ENCODE data around the gene TEKT4. TPM values are rescaled to one million over a fixed set of nuclear protein-coding genes. Genes with fewer than 3 reads are reported as not detected.
"Not testable (repeated sequence)": the region's sequence is repeated elsewhere in the genome, so short reads cannot be mapped to it uniquely, and the experiment has no call there.

The TEKT4 gene
- total and polyA plus RNA-seq, 9 donors, result not detected

- 89% methylated on average over 14 of the region's 16 CpGs for WGBS (ENCODE audit: insufficient coverage)
- H3K36me3 ChIP-seq (ENCODE audit: control insufficient read depth, insufficient read depth, low read length), result no peaks in the 10 kb centered on the region
- no peak overlapping the region for H3K4me3 ChIP-seq (ENCODE audit: low read length)
- DNase-seq, result no peak
- no peak overlapping the region for H3K27ac ChIP-seq (ENCODE audit: low read length)
- no peaks in the 10 kb centered on the region for H3K4me1 ChIP-seq (ENCODE audit: control insufficient read depth, insufficient read depth, low read length)
- H3K27me3 ChIP-seq (ENCODE audit: control insufficient read depth, insufficient read depth, low read length), result peaks cover 4% of the 10 kb centered on the region
- H3K9me3 ChIP-seq (replicated peaks; ENCODE audit: control insufficient read depth, low read depth, low read length), result no peaks in the 10 kb centered on the region
Observed at GRCh38 chr2:94876523-94876863, 5.3 kb downstream of the TEKT4 start.

- no peak for DNase-seq
Observed at GRCh38 chr2:94877129-94877528, 5.9 kb downstream of the TEKT4 start.

GRCh38 chr2:94878575-94878974 lies 7.3 kb downstream of the TEKT4 start:
- H3K36me3 ChIP-seq (ENCODE audit: control insufficient read depth, insufficient read depth, low read length); H3K27ac ChIP-seq (ENCODE audit: low read length); H3K4me3 ChIP-seq (ENCODE audit: low read length); DNase-seq; H3K27me3 ChIP-seq (ENCODE audit: control insufficient read depth, insufficient read depth, low read length); H3K9me3 ChIP-seq (replicated peaks; ENCODE audit: control insufficient read depth, low read depth, low read length); H3K4me1 ChIP-seq (ENCODE audit: control insufficient read depth, insufficient read depth, low read length): not testable (repeated sequence)
- WGBS (ENCODE audit: insufficient coverage), result 81% methylated on average over 5 of the region's 7 CpGs

More at GRCh38 chr2:94877129-94877528, 5.9 kb downstream of the TEKT4 start:
- H3K4me1 ChIP-seq (ENCODE audit: control insufficient read depth, insufficient read depth, low read length), result no peaks in the 10 kb centered on the region
- H3K27ac ChIP-seq (ENCODE audit: low read length), result no peak overlapping the region
- H3K4me3 ChIP-seq (ENCODE audit: low read length), result no peak overlapping the region
- peaks cover 3% of the 10 kb centered on the region for H3K27me3 ChIP-seq (ENCODE audit: control insufficient read depth, insufficient read depth, low read length)
- no peaks in the 10 kb centered on the region for H3K36me3 ChIP-seq (ENCODE audit: control insufficient read depth, insufficient read depth, low read length)
- H3K9me3 ChIP-seq (replicated peaks; ENCODE audit: control insufficient read depth, low read depth, low read length), result no peaks in the 10 kb centered on the region
- 91% methylated on average over 4 of the region's 5 CpGs for WGBS (ENCODE audit: insufficient coverage)

DNA sequence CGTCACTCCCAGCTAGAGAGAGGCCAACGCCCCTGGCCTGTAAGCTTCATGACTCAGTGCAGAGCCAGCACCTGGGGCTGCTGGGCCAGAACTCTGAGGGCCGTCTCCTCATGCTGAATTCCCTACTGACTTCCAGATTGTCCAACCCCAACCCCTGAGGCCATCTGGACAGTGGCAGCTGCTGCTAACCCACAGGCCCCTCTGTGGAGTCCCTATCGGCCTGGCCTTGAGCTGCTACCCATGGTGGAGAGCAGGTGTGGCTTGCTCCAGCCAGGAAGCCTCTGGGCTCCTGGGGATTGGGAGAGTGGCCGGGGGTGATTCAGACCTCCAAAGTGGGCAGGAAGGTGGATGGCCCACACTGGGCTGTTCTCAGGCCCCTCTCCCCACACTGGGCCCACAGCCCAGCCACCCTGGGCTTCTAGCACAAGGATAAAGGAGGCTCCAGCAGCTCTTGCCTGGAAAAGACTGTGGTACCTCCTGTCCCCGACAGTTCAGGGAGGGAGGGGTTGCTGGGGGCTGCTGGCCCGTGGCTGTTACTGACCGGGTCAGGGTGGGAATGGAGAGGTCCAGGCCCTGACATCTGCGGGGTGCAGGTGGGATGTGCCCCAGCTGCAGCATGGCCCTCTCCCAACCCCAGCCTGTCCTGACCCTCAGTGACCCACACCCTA lies 8.2 kb downstream of the TEKT4 start:
- 67% methylated on average over 5 of the region's 9 CpGs for WGBS (ENCODE audit: insufficient coverage)
- Histone ChIP-seq H3K4me3 (ENCODE audit: low read length) (no peak overlapping the region), H3K4me1 (ENCODE audit: control insufficient read depth, insufficient read depth, low read length) (no peaks in the 10 kb centered on the region), H3K9me3 (replicated peaks; ENCODE audit: control insufficient read depth, low read depth, low read length) (no peaks in the 10 kb centered on the region), H3K27me3 (ENCODE audit: control insufficient read depth, insufficient read depth, low read length) (no peaks in the 10 kb centered on the region), H3K36me3 (ENCODE audit: control insufficient read depth, insufficient read depth, low read length) (no peaks in the 10 kb centered on the region), H3K27ac (ENCODE audit: low read length) (no peak overlapping the region)
- DNase-seq, result no peak

DNA sequence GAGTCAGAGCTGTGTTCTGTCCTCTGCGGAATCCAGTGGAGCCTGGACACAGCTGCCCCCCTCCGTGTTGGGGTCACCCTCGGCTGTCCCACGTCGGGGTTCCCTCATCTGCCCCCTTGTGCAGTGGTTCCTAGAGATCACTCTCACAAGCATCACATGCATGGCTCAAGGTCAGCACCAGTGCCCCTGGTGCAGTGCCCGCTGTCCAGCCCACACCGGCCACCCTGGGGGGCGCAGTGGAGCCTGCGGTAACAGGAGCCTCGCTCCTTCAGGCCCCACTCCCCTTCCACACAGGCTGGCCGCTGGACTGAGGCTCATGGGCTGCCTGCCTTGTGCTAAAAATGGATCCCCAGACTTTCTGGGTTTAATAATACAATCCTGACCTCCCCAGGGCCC lies 8.8 kb downstream of the TEKT4 start:
- H3K36me3 ChIP-seq (ENCODE audit: control insufficient read depth, insufficient read depth, low read length), result no peaks in the 10 kb centered on the region
- no peak overlapping the region for H3K27ac ChIP-seq (ENCODE audit: low read length)
- no peaks in the 10 kb centered on the region for H3K27me3 ChIP-seq (ENCODE audit: control insufficient read depth, insufficient read depth, low read length)
- no peaks in the 10 kb centered on the region for H3K4me1 ChIP-seq (ENCODE audit: control insufficient read depth, insufficient read depth, low read length)
- WGBS (ENCODE audit: insufficient coverage), result 92% methylated on average over 10 of the region's 11 CpGs
- no peaks in the 10 kb centered on the region for H3K9me3 ChIP-seq (replicated peaks; ENCODE audit: control insufficient read depth, low read depth, low read length)
- DNase-seq, result no peak
- no peak overlapping the region for H3K4me3 ChIP-seq (ENCODE audit: low read length)

DNA sequence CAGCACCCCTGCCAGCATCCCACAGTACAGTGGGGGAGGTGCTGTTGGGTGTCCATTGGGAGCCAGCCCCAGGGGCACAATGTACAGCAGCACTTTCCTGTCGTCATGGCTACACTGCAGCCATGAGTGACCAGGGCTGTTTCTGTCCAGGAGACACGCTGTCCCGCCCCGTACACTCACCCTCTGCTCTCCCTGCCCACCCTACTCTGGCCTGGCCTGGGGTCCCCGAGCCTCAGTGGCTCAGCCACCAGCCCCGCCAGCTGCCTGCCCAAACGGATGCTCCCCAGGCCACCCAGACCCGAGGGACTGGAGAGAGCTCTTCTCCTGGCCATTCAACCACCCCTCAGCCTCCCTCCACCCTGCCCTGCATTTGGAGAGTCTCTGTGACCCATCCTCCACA lies 9.3 kb downstream of the TEKT4 start:
- H3K4me3 ChIP-seq (ENCODE audit: low read length), result no peak overlapping the region
- no peaks in the 10 kb centered on the region for H3K4me1 ChIP-seq (ENCODE audit: control insufficient read depth, insufficient read depth, low read length)
- H3K27ac ChIP-seq (ENCODE audit: low read length), result no peak overlapping the region
- H3K27me3 ChIP-seq (ENCODE audit: control insufficient read depth, insufficient read depth, low read length), result no peaks in the 10 kb centered on the region
- H3K9me3 ChIP-seq (replicated peaks; ENCODE audit: control insufficient read depth, low read depth, low read length), result no peaks in the 10 kb centered on the region
- H3K36me3 ChIP-seq (ENCODE audit: control insufficient read depth, insufficient read depth, low read length), result no peaks in the 10 kb centered on the region
- 67% methylated on average over 8 of the region's 8 CpGs for WGBS (ENCODE audit: insufficient coverage)
- DNase-seq, result no peak

- 84% methylated on average over 5 of the region's 6 CpGs for WGBS (ENCODE audit: insufficient coverage)
- no peak overlapping the region for H3K27ac ChIP-seq (ENCODE audit: low read length)
Observed at GRCh38 chr2:94881070-94881469, 9.8 kb downstream of the TEKT4 start.

DNA sequence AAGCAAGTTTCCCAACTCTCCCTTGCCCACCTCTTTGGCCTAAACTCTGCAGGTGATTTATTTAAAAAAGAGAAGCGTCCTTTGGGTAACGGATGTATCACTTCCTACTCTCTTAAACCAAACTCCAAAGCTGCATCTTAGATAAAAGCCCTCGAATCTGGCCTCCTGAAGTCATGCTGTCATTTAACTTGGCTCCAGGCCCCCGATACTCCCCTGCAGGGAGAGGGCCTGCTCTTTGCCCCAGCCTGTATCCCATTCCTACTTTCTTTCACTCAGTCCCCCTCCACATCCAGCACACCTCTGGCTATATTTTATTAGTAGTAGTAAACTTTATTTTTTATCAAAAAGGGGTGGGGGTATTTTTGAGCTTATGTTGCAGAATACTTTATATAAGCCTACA lies 19.0 kb downstream of the TEKT4 start:
- H3K4me3 ChIP-seq (ENCODE audit: low read length), result no peak overlapping the region

More at GRCh38 chr2:94881070-94881469, 9.8 kb downstream of the TEKT4 start:
- H3K36me3 ChIP-seq (ENCODE audit: control insufficient read depth, insufficient read depth, low read length), result no peaks in the 10 kb centered on the region
- no peaks in the 10 kb centered on the region for H3K27me3 ChIP-seq (ENCODE audit: control insufficient read depth, insufficient read depth, low read length)
- H3K9me3 ChIP-seq (replicated peaks; ENCODE audit: control insufficient read depth, low read depth, low read length), result no peaks in the 10 kb centered on the region
- no peak overlapping the region for H3K4me3 ChIP-seq (ENCODE audit: low read length)
- no peak for DNase-seq
- no peaks in the 10 kb centered on the region for H3K4me1 ChIP-seq (ENCODE audit: control insufficient read depth, insufficient read depth, low read length)

DNA sequence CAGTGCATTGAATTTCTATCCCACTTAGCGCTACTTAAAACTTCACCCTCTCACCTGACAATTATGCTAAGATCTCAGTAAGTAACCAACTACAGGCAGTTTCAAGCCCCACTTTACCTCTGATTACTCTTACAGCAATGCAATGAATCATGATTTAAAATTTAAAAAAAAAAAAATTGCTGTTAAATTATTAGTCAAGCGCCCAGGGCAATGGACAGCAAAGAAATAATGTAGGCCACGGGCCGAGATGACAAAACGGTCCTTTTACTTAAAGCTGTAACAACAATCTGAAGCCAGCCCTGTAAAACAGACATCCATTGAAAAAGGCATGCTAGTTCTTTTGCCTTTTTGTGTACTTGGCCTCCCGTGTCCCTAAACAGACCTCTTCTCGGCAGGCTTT lies 24.0 kb downstream of the TEKT4 start:
- not testable (repeated sequence) for H3K27me3 ChIP-seq (ENCODE audit: control insufficient read depth, insufficient read depth, low read length)
- 67% methylated on average over 6 of the region's 7 CpGs for WGBS (ENCODE audit: insufficient coverage)

More for the DNA sequence above, 19.0 kb downstream of the TEKT4 start:
- 20% methylated on average over 2 of the region's 4 CpGs for WGBS (ENCODE audit: insufficient coverage)
- no peak for DNase-seq
- Histone ChIP-seq H3K27ac (ENCODE audit: low read length) (no peak overlapping the region), H3K27me3 (ENCODE audit: control insufficient read depth, insufficient read depth, low read length) (no peaks in the 10 kb centered on the region), H3K4me1 (ENCODE audit: control insufficient read depth, insufficient read depth, low read length) (no peaks in the 10 kb centered on the region), H3K36me3 (ENCODE audit: control insufficient read depth, insufficient read depth, low read length) (no peaks in the 10 kb centered on the region), H3K9me3 (replicated peaks; ENCODE audit: control insufficient read depth, low read depth, low read length) (no peaks in the 10 kb centered on the region)

DNA sequence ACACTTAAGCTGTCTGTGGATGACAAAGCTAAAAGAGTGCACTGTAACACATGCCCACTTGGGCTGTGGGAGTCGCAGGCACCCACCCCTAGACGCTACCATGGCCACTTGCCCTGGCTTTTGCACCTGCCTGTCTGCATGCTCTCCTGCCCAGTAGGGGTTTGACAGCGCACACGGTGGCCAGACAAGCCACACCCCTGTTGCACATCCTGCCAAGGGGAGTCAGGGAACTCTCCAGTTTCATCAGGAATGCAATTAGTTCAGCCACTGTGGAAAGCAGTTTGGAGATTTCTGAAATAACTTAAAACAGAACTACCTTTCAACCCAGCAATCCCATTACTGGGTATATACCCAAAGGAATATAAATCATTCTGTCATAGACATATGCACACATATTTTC lies 35.7 kb downstream of the TEKT4 start:
- not testable (repeated sequence) for DNase-seq; H3K27me3 ChIP-seq (ENCODE audit: control insufficient read depth, insufficient read depth, low read length); H3K36me3 ChIP-seq (ENCODE audit: control insufficient read depth, insufficient read depth, low read length); H3K9me3 ChIP-seq (replicated peaks; ENCODE audit: control insufficient read depth, low read depth, low read length); H3K4me3 ChIP-seq (ENCODE audit: low read length); H3K27ac ChIP-seq (ENCODE audit: low read length); H3K4me1 ChIP-seq (ENCODE audit: control insufficient read depth, insufficient read depth, low read length)
- 61% methylated on average over 2 of the region's 4 CpGs for WGBS (ENCODE audit: insufficient coverage)

More for the DNA sequence above, 24.0 kb downstream of the TEKT4 start:
- DNase-seq; H3K4me3 ChIP-seq (ENCODE audit: low read length); H3K27ac ChIP-seq (ENCODE audit: low read length); H3K36me3 ChIP-seq (ENCODE audit: control insufficient read depth, insufficient read depth, low read length); H3K9me3 ChIP-seq (replicated peaks; ENCODE audit: control insufficient read depth, low read depth, low read length); H3K4me1 ChIP-seq (ENCODE audit: control insufficient read depth, insufficient read depth, low read length): not testable (repeated sequence)

DNA sequence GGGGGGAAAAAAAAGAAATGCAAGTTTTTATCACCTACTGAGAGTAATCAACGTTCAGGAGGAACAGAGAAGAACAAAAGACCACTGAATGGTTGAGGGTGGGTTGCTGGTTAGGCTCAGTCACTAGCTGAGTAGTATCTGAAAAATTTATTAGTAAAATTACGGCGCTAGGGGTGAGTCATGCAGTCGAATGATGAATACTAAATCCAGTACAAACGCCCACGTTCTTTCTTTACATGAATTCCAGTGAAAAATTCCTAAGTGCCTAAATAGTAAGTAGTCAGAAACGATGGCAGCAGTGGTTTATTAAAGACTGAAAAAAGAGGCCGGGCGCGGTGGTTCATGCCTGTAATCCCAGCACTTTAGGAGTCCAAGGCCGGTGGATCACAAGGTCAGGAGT lies 52.0 kb downstream of the TEKT4 start:
- H3K9me3 ChIP-seq (replicated peaks; ENCODE audit: control insufficient read depth, low read depth, low read length), result no peaks in the 10 kb centered on the region
- no peak overlapping the region for H3K27ac ChIP-seq (ENCODE audit: low read length)
- H3K36me3 ChIP-seq (ENCODE audit: control insufficient read depth, insufficient read depth, low read length), result no peaks in the 10 kb centered on the region
- no peak overlapping the region for H3K4me3 ChIP-seq (ENCODE audit: low read length)
- DNase-seq, result no peak
- 80% methylated on average over 5 of the region's 11 CpGs for WGBS (ENCODE audit: insufficient coverage)
- H3K4me1 ChIP-seq (ENCODE audit: control insufficient read depth, insufficient read depth, low read length), result no peaks in the 10 kb centered on the region
- H3K27me3 ChIP-seq (ENCODE audit: control insufficient read depth, insufficient read depth, low read length), result no peaks in the 10 kb centered on the region

Measured in muscle of leg (tissue), 11 donors.